HepG2 (cell line): ENCODE measurements around the gene NRSN2. TPM values are rescaled to one million over a fixed set of nuclear protein-coding genes. Genes with fewer than 3 reads are reported as not detected.

Source experiments
- GLI4 ChIP-seq: sonication (generic); formaldehyde crosslinking; IDR thresholded peaks from 2 replicates; pipeline ENCODE4 v1.5.1; 2020; ENCODE audit warnings: missing genetic modification reagents, mild to moderate bottlenecking, moderate library complexity, borderline replicate concordance
- NFAT5 ChIP-seq: sonication (generic); formaldehyde crosslinking; IDR thresholded peaks from 2 replicates; pipeline ENCODE4 v1.4.0; 2020; ENCODE audit warnings: missing genetic modification reagents
- NFATC3 ChIP-seq: sonication (generic); formaldehyde crosslinking; IDR thresholded peaks from 2 replicates; pipeline ENCODE4 v1.5.1; 2020; ENCODE audit warnings: mild to moderate bottlenecking, missing genetic modification reagents
- NR2F6 ChIP-seq, 2 experiments: IDR thresholded peaks; 2 replicates each; pipeline ENCODE4 v1.6.1; 2016; ENCODE audit warnings: antibody characterized with exemption in 1 of 2, mild to moderate bottlenecking in 1 of 2
- PBX2 ChIP-seq: IDR thresholded peaks from 2 replicates; pipeline ENCODE4 v1.6.1; 2016; ENCODE audit warnings: control low read depth
- PLRG1 ChIP-seq: fragments of 450-650 bp; conservative IDR thresholded peaks from 2 replicates; pipeline ENCODE4 v1.6.1; 2016
- TSC22D2 ChIP-seq: sonication (generic); formaldehyde crosslinking; IDR thresholded peaks from 2 replicates; pipeline ENCODE4 v1.5.1; 2020; ENCODE audit warnings: missing genetic modification reagents, mild to moderate bottlenecking, borderline replicate concordance
- ZIK1 ChIP-seq: sonication (generic); formaldehyde crosslinking; IDR thresholded peaks from 2 replicates; pipeline ENCODE4 v1.5.0; 2020; ENCODE audit warnings: mild to moderate bottlenecking, low read depth, missing genetic modification reagents, borderline replicate concordance
- ZNF260 ChIP-seq: sonication (generic); formaldehyde crosslinking; IDR thresholded peaks from 2 replicates; pipeline ENCODE4 v1.4.0; 2020; ENCODE audit warnings: missing genetic modification reagents, low read depth, mild to moderate bottlenecking, borderline replicate concordance
- ZNF577 ChIP-seq: sonication (generic); formaldehyde crosslinking; IDR thresholded peaks from 2 replicates; pipeline ENCODE4 v1.4.0; 2020; ENCODE audit warnings: mild to moderate bottlenecking, low read depth, missing genetic modification reagents, borderline replicate concordance
- polyA plus RNA-seq, 8 experiments: library from polyadenylated mRNA; depleted of rRNA in 3 of 8; stranded (reverse) in 7 of 8; unstranded in 1 of 8; fragments of >200 nt; fragmentation: Illumina TruSeq in 4 of 8; extraction: Trizol in 4 of 8; gene quantifications; 2 replicates each; pipeline versions ENCODE4 v1.2.1 to v1.2.3, GENCODE V29; 2011 to 2016; ENCODE audit warnings: low read depth in 4 of 8, missing spikeins in 1 of 8, mixed read lengths in 1 of 8; ENCODE audit not compliant: insufficient read depth in 1 of 8
- total RNA-seq, 5 experiments: library from RNA; depleted of rRNA; stranded (reverse); fragments of >200 nt; fragmentation: Illumina TruSeq; extraction: Trizol; gene quantifications; 2 replicates each; pipeline ENCODE4 v1.2.3, GENCODE V29; 2016; ENCODE audit warnings: low read depth in 1 of 5
- TF ChIP-seq, protein P1 (sequence below), 2 experiments: sonication (generic) in 1 of 2; formaldehyde crosslinking in 1 of 2; IDR thresholded peaks; 2 replicates each; pipeline versions ENCODE4 v1.6.1 to v1.9.0; 2014 to 2022; ENCODE audit warnings: antibody characterized with exemption in 1 of 2, borderline replicate concordance in 1 of 2, inconsistent platforms in 1 of 2, low read depth in 1 of 2, missing genetic modification reagents in 1 of 2
- TF ChIP-seq, protein P2 (sequence below): sonication (generic); formaldehyde crosslinking; IDR thresholded peaks from 2 replicates; pipeline ENCODE4 v1.9.0; 2021; ENCODE audit warnings: missing genetic modification reagents, borderline replicate concordance

Gene NRSN2
- total and polyA plus RNA-seq, 2 of the 13 experiments (the other 11 are each of a cell fraction or from before 2014, with no cell fraction given) = 32.3 to 49.4 TPM

GRCh38 chr20:354298-354977, 7.5 kb downstream of the NRSN2 start (continued):
- TF ChIP-seq, protein P1, sequence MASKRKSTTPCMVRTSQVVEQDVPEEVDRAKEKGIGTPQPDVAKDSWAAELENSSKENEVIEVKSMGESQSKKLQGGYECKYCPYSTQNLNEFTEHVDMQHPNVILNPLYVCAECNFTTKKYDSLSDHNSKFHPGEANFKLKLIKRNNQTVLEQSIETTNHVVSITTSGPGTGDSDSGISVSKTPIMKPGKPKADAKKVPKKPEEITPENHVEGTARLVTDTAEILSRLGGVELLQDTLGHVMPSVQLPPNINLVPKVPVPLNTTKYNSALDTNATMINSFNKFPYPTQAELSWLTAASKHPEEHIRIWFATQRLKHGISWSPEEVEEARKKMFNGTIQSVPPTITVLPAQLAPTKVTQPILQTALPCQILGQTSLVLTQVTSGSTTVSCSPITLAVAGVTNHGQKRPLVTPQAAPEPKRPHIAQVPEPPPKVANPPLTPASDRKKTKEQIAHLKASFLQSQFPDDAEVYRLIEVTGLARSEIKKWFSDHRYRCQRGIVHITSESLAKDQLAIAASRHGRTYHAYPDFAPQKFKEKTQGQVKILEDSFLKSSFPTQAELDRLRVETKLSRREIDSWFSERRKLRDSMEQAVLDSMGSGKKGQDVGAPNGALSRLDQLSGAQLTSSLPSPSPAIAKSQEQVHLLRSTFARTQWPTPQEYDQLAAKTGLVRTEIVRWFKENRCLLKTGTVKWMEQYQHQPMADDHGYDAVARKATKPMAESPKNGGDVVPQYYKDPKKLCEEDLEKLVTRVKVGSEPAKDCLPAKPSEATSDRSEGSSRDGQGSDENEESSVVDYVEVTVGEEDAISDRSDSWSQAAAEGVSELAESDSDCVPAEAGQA (IDR thresholded peaks at IDR 0.05; ENCODE audit: low read depth) = no peak
- TF ChIP-seq, protein P1 (CRISPR knock-in tag; IDR thresholded peaks at IDR 0.05; ENCODE audit: borderline replicate concordance) = no peak
- no peak for TF ChIP-seq ZIK1 (CRISPR knock-in tag)
- 0 out of 2 replicates have a peak, but pooled peaks have one; percentile 17 for TF ChIP-seq ZNF260 (CRISPR knock-in tag)
- TF ChIP-seq NFATC3 (CRISPR knock-in tag) = peak; percentile 49; the same call in 1 of the 2 replicates
- TF ChIP-seq ZNF577 (CRISPR knock-in tag) = no peak
- TF ChIP-seq GLI4 (CRISPR knock-in tag) = peak; percentile 71; the same call in 1 of the 2 replicates
- TF ChIP-seq, protein P2, sequence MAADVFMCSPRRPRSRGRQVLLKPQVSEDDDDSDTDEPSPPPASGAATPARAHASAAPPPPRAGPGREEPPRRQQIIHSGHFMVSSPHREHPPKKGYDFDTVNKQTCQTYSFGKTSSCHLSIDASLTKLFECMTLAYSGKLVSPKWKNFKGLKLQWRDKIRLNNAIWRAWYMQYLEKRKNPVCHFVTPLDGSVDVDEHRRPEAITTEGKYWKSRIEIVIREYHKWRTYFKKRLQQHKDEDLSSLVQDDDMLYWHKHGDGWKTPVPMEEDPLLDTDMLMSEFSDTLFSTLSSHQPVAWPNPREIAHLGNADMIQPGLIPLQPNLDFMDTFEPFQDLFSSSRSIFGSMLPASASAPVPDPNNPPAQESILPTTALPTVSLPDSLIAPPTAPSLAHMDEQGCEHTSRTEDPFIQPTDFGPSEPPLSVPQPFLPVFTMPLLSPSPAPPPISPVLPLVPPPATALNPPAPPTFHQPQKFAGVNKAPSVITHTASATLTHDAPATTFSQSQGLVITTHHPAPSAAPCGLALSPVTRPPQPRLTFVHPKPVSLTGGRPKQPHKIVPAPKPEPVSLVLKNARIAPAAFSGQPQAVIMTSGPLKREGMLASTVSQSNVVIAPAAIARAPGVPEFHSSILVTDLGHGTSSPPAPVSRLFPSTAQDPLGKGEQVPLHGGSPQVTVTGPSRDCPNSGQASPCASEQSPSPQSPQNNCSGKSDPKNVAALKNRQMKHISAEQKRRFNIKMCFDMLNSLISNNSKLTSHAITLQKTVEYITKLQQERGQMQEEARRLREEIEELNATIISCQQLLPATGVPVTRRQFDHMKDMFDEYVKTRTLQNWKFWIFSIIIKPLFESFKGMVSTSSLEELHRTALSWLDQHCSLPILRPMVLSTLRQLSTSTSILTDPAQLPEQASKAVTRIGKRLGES (CRISPR knock-in tag) = no peak
- no peak for TF ChIP-seq NFAT5 (CRISPR knock-in tag)
- peak; percentile 83; the same call in 1 of the 2 replicates for TF ChIP-seq TSC22D2 (CRISPR knock-in tag)
- TF ChIP-seq NR2F6 (IDR thresholded peaks at IDR 0.05) = no peak
- peak; percentile 42; the same call in 1 of the 2 replicates for TF ChIP-seq NR2F6 (CRISPR knock-in tag; IDR thresholded peaks at IDR 0.05)
- TF ChIP-seq PBX2 (CRISPR knock-in tag) = no peak
- no peak for TF ChIP-seq PLRG1
